Gastroesophageal sphincter (tissue), 4 donors: ENCODE results near the gene CGB1. TPM values are rescaled to one million over a fixed set of nuclear protein-coding genes. Genes with fewer than 3 reads are reported as not detected.
"Not testable (repeated sequence)": the region's sequence is repeated elsewhere in the genome, so short reads cannot be mapped to it uniquely, and the experiment has no call there.

Experiments used
- ATAC-seq: fragments of 150-250 bp; one replicate; pipeline ENCODE4 v1.9.1; 2016; ENCODE audit warnings: mild to moderate bottlenecking, moderate library complexity
- H3K27ac ChIP-seq, 4 donors: fragments of 200-600 bp; sonication (generic) in 3 of 4; 1 replicate in 3 of 4; 2 replicates in 1 of 4; pipeline ENCODE4 v1.5.1; 2016 to 2019
- H3K27me3 ChIP-seq: fragments of 200-600 bp; sonication (generic); one replicate; pipeline ENCODE4 v1.5.1; 2019
- H3K36me3 ChIP-seq, 2 donors: fragments of 200-600 bp; sonication (generic); one replicate each; pipeline ENCODE4 v1.5.1; 2019; ENCODE audit warnings: control low read depth in 1 of 2
- H3K4me1 ChIP-seq, 3 donors: fragments of 200-600 bp; sonication (generic); 1 replicate in 2 of 3; 2 replicates in 1 of 3; pipeline ENCODE4 v1.5.1; 2016 to 2019; ENCODE audit warnings: control low read depth in 2 of 3
- H3K4me3 ChIP-seq, 2 donors: fragments of 200-600 bp; sonication (generic); one replicate each; pipeline ENCODE4 v1.5.1; 2019; ENCODE audit warnings: mild to moderate bottlenecking in 1 of 2, moderate library complexity in 1 of 2
- H3K9me3 ChIP-seq, 3 donors: fragments of 200-600 bp; sonication (generic); one replicate each; pipeline ENCODE4 v1.5.1; 2017 to 2019; ENCODE audit warnings: control low read depth in 2 of 3
- CTCF ChIP-seq, 4 experiments: fragments of 200-600 bp in 2 of 4; fragments of 450-650 bp in 2 of 4; sonication (generic) in 1 of 4; IDR thresholded peaks; one replicate each; pipeline ENCODE4 v1.5.1; 2017 to 2019; ENCODE audit warnings: antibody characterized with exemption in 4 of 4, mild to moderate bottlenecking in 2 of 4, moderate library complexity in 2 of 4
- EP300 ChIP-seq: sonication (generic); formaldehyde crosslinking; IDR thresholded peaks from one replicate; pipeline ENCODE4 v1.6.1; 2017; ENCODE audit warnings: antibody characterized with exemption, mild to moderate bottlenecking
- POLR2A ChIP-seq, 2 donors: fragments of 450-650 bp; IDR thresholded peaks; one replicate each; pipeline ENCODE4 v1.6.1; 2017; ENCODE audit warnings: antibody characterized with exemption in 2 of 2, mild to moderate bottlenecking in 2 of 2, moderate library complexity in 1 of 2
- POLR2AphosphoS5 ChIP-seq: sonication (generic); formaldehyde crosslinking; IDR thresholded peaks from one replicate; pipeline ENCODE4 v1.6.1; 2017; ENCODE audit warnings: antibody characterized with exemption
- WGBS, 2 donors: methylation state at CpG; one replicate each; pipeline ENCODE4 v1.1.5; 2018; ENCODE audit warnings: low coverage in 1 of 2; 5-methylcytosine and 5-hydroxymethylcytosine counted together
- total RNA-seq, 4 donors: library from RNA; depleted of rRNA; stranded (reverse); fragments of >200 nt; gene quantifications; one replicate each; pipeline ENCODE4 v1.1.0, GENCODE V29; 2016

CGB1 gene
- total RNA-seq, 4 donors from 2014 or later: not detected

GRCh38 chr19:49049011-49049410 lies 12.3 kb upstream of the CGB1 start, which contains the start of gene CGB8:
CGB8 (minus strand) TSS chr19:49049111; CDS start chr19:49048739, 372 bp downstream.
- not testable (repeated sequence) for H3K27me3 ChIP-seq
- WGBS, 2 donors: no CpG with 5 or more reads among the region's 12 CpGs

GRCh38 chr19:49043548-49043947 lies 6.9 kb upstream of the CGB1 start, which contains the start of gene CGB5:
CGB5 (plus strand) TSS chr19:49043848; CDS start chr19:49044210, 362 bp downstream.
- H3K27ac ChIP-seq, H3K4me1 ChIP-seq, H3K4me3 ChIP-seq, H3K27me3 ChIP-seq, ATAC-seq, H3K9me3 ChIP-seq, H3K36me3 ChIP-seq: not testable (repeated sequence)
- no CpG with 5 or more reads among the region's 15 CpGs for WGBS, 2 donors

More at GRCh38 chr19:49049011-49049410, 12.3 kb upstream of the CGB1 start, which contains the start of gene CGB8:
- not testable (repeated sequence) for H3K36me3 ChIP-seq, H3K4me3 ChIP-seq, ATAC-seq, H3K27ac ChIP-seq, H3K4me1 ChIP-seq, H3K9me3 ChIP-seq

- not testable (repeated sequence) for H3K9me3 ChIP-seq, ATAC-seq, H3K4me1 ChIP-seq, H3K27ac ChIP-seq, H3K27me3 ChIP-seq, H3K36me3 ChIP-seq, H3K4me3 ChIP-seq
- WGBS, 2 donors: 60 to 78% methylated on average over 1 of the region's 4 CpGs
These were observed 6.0 kb upstream of the CGB1 start for GRCh38 chr19:49042666-49043065.

GRCh38 chr19:49042177-49042576 lies 5.5 kb upstream of the CGB1 start:
- Histone ChIP-seq H3K9me3 (no peaks in the 10 kb centered on the region), H3K27me3 (no peaks in the 10 kb centered on the region), H3K36me3 (no peaks in the 10 kb centered on the region), H3K27ac (no peak overlapping the region), H3K4me1 (no peaks in the 10 kb centered on the region), H3K4me3 (no peak overlapping the region)
- WGBS, 2 donors: 100% methylated on average over 1 of the region's 17 CpGs; no CpG with 5 or more reads in 1 of the 2 donors
- TF ChIP-seq POLR2A (IDR thresholded peaks at IDR 0.05) (no peak), CTCF (IDR thresholded peaks at IDR 0.05) (no peak), EP300 (no peak), POLR2AphosphoS5 (no peak)
- ATAC-seq: no peak

GRCh38 chr19:49039736-49040135 lies 3.0 kb upstream of the CGB1 start:
- H3K4me3 ChIP-seq, H3K9me3 ChIP-seq, H3K27me3 ChIP-seq, ATAC-seq, H3K27ac ChIP-seq, H3K4me1 ChIP-seq, H3K36me3 ChIP-seq: not testable (repeated sequence)
- WGBS, 2 donors: 50% methylated on average over 6 of the region's 9 CpGs; no CpG with 5 or more reads in 1 of the 2 donors

- H3K4me3 ChIP-seq, H3K27ac ChIP-seq, H3K36me3 ChIP-seq, H3K4me1 ChIP-seq, H3K27me3 ChIP-seq, H3K9me3 ChIP-seq, ATAC-seq: not testable (repeated sequence)
- 87 to 91% methylated on average over 3 to 9 of the region's 26 CpGs for WGBS, 2 donors
These were observed 2.0 kb upstream of the CGB1 start for GRCh38 chr19:49038557-49039276.

- H3K4me3 ChIP-seq, H3K36me3 ChIP-seq, H3K27ac ChIP-seq, ATAC-seq, H3K4me1 ChIP-seq, H3K9me3 ChIP-seq: not testable (repeated sequence)
- whole genome bisulfite sequencing, 2 donors: 100% methylated on average over 1 to 2 of the region's 8 CpGs
- H3K27me3 ChIP-seq: peaks cover 10% of the 10 kb centered on the region
These were observed 1.4 kb upstream of the CGB1 start for GRCh38 chr19:49038111-49038510.

- H3K36me3 ChIP-seq, H3K9me3 ChIP-seq, ATAC-seq, H3K4me3 ChIP-seq, H3K27ac ChIP-seq, H3K4me1 ChIP-seq: not testable (repeated sequence)
- peaks cover 19% of the 10 kb centered on the region for H3K27me3 ChIP-seq
- peak in 2 of 4 experiments; percentile 18 to 20 for TF ChIP-seq CTCF (IDR thresholded peaks at IDR 0.05)
- 5 to 26% methylated on average over 8 to 13 of the region's 28 CpGs for WGBS, 2 donors
These were observed 4.9 kb downstream of the CGB1 start, which contains the start of gene CGB2 for GRCh38 chr19:49031642-49032301. CGB2 (plus strand) TSS chr19:49031890; CDS start chr19:49032096, 206 bp downstream.

- H3K4me3 ChIP-seq, H3K27ac ChIP-seq, H3K4me1 ChIP-seq, H3K36me3 ChIP-seq, H3K9me3 ChIP-seq, ATAC-seq: not testable (repeated sequence)
- WGBS, 2 donors: 80 to 94% methylated on average over 1 to 4 of the region's 8 CpGs
- peaks cover 19% of the 10 kb centered on the region for H3K27me3 ChIP-seq
These were observed 6.4 kb downstream of the CGB1 start for GRCh38 chr19:49030323-49030722.

- not testable (repeated sequence) for H3K4me1 ChIP-seq, H3K9me3 ChIP-seq, ATAC-seq, H3K36me3 ChIP-seq, H3K4me3 ChIP-seq, H3K27ac ChIP-seq
- WGBS, 2 donors: 83% methylated on average over 2 of the region's 14 CpGs; no CpG with 5 or more reads in 1 of the 2 donors
- peaks cover 15% of the 10 kb centered on the region for H3K27me3 ChIP-seq
These were observed 6.9 kb downstream of the CGB1 start for GRCh38 chr19:49029749-49030148.

GRCh38 chr19:49028686-49029085 lies 8.0 kb downstream of the CGB1 start:
- not testable (repeated sequence) for ATAC-seq, H3K36me3 ChIP-seq, H3K27me3 ChIP-seq, H3K9me3 ChIP-seq, H3K4me3 ChIP-seq, H3K4me1 ChIP-seq, H3K27ac ChIP-seq
- WGBS, 2 donors: 66% methylated on average over 3 of the region's 9 CpGs; no CpG with 5 or more reads in 1 of the 2 donors
